Measurements from ENCODE around the gene CEP164.

The CEP164 gene

DNA sequence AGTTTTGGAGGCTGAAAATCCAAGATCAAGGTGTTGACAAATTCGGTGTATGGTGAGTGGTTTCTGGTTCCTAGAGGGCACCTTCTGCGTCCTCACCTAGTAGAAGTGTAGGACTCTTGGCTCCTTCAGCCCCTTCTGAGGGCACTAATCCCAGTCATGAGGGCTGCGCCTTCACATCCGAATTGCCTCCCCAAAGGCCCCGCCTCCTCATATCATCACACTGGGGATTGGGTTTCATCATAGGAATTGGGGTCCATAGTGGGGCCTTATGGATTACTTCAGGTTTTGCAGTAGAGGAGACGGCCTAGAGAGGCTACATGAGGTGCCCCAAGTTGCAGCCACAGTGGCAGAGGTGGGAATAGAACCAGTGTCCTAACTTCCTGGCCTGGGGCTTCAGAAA is 87.1 kb downstream of the CEP164 start:
- Histone ChIP-seq H3K9me3 (ENCODE audit: control insufficient read depth, insufficient read depth, low read length) (no peaks in the 10 kb centered on the region), H3K36me3 (ENCODE audit: control insufficient read depth, low read length) (peaks cover 3% of the 10 kb centered on the region; the same call in 1 of the 2 replicates), H3K27ac (ENCODE audit: low read depth, low read length) (no peak overlapping the region), H3K4me2 (ENCODE audit: low read length) (no peak overlapping the region), H3K4me3 (ENCODE audit: low read length) (no peak overlapping the region), H3F3A (ENCODE audit: control insufficient read depth, insufficient read depth) (no peaks in the 10 kb centered on the region), H3K79me2 (ENCODE audit: control insufficient read depth, low read length) (no peaks in the 10 kb centered on the region), H3K9me2 (replicated peaks; ENCODE audit: control insufficient read depth, low read length) (no peaks in the 10 kb centered on the region), H4K20me1 (ENCODE audit: control insufficient read depth, insufficient read depth, low read depth, low read length) (no peaks in the 10 kb centered on the region), H3K4me1 (ENCODE audit: control insufficient read depth, low read length) (no peaks in the 10 kb centered on the region), H3K27me3 (ENCODE audit: control insufficient read depth, low read length) (peaks cover 16% of the 10 kb centered on the region; the same call in 1 of the 2 replicates)
- TF ChIP-seq EZH2phosphoT487 (IDR thresholded peaks at IDR 0.05; ENCODE audit: borderline replicate concordance, low read length), result no peak
- TF ChIP-seq, protein P1, sequence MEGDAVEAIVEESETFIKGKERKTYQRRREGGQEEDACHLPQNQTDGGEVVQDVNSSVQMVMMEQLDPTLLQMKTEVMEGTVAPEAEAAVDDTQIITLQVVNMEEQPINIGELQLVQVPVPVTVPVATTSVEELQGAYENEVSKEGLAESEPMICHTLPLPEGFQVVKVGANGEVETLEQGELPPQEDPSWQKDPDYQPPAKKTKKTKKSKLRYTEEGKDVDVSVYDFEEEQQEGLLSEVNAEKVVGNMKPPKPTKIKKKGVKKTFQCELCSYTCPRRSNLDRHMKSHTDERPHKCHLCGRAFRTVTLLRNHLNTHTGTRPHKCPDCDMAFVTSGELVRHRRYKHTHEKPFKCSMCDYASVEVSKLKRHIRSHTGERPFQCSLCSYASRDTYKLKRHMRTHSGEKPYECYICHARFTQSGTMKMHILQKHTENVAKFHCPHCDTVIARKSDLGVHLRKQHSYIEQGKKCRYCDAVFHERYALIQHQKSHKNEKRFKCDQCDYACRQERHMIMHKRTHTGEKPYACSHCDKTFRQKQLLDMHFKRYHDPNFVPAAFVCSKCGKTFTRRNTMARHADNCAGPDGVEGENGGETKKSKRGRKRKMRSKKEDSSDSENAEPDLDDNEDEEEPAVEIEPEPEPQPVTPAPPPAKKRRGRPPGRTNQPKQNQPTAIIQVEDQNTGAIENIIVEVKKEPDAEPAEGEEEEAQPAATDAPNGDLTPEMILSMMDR (IDR thresholded peaks at IDR 0.05; ENCODE audit: low read depth, low read length, poor library complexity, severe bottlenecking), result no peak

DNA sequence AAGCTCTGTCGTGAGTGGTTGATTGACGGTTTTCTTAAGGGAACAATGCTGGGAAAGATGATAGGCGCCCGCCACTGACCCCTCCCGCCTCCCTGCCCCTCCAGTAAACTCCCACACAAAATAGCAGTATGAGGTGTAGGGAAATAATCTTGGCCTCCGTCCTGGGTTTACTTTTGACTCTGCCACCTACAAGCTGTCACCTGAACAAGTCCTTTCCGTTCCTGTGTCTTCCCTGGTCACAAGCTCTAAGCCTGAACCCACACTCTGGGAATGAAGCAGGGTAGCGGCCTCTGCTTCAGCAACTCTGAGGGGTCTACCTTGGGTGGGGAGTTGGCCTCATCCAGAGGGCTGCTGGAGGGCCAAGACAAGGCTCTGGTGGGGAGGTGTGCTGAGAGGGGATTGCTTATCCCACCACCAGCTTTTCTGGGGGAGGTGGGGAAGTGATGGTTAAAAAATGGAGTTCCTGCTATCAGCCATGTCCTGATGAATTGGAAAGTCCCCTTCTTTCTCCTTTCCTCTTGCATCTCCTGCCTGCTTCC is 87.8 kb downstream of the CEP164 start:
- no peak overlapping the region for H3K4me2 ChIP-seq (ENCODE audit: low read length)
- H3F3A ChIP-seq (ENCODE audit: control insufficient read depth, insufficient read depth), result no peaks in the 10 kb centered on the region
- H3K9me2 ChIP-seq (replicated peaks; ENCODE audit: control insufficient read depth, low read length), result no peaks in the 10 kb centered on the region
- H3K4me1 ChIP-seq (ENCODE audit: control insufficient read depth, low read length), result no peaks in the 10 kb centered on the region
- TF ChIP-seq, protein P1 (IDR thresholded peaks at IDR 0.05; ENCODE audit: low read depth, low read length, poor library complexity, severe bottlenecking), result no peak
- TF ChIP-seq EZH2phosphoT487 (IDR thresholded peaks at IDR 0.05; ENCODE audit: borderline replicate concordance, low read length), result no peak
- no peaks in the 10 kb centered on the region for H3K79me2 ChIP-seq (ENCODE audit: control insufficient read depth, low read length)
- H3K36me3 ChIP-seq (ENCODE audit: control insufficient read depth, low read length), result no peaks in the 10 kb centered on the region
- H3K27me3 ChIP-seq (ENCODE audit: control insufficient read depth, low read length), result peaks cover 16% of the 10 kb centered on the region; the same call in 1 of the 2 replicates
- no peak overlapping the region for H3K4me3 ChIP-seq (ENCODE audit: low read length)
- H3K9me3 ChIP-seq (ENCODE audit: control insufficient read depth, insufficient read depth, low read length), result no peaks in the 10 kb centered on the region
- H3K27ac ChIP-seq (ENCODE audit: low read depth, low read length), result no peak overlapping the region
- no peaks in the 10 kb centered on the region for H4K20me1 ChIP-seq (ENCODE audit: control insufficient read depth, insufficient read depth, low read depth, low read length)

DNA sequence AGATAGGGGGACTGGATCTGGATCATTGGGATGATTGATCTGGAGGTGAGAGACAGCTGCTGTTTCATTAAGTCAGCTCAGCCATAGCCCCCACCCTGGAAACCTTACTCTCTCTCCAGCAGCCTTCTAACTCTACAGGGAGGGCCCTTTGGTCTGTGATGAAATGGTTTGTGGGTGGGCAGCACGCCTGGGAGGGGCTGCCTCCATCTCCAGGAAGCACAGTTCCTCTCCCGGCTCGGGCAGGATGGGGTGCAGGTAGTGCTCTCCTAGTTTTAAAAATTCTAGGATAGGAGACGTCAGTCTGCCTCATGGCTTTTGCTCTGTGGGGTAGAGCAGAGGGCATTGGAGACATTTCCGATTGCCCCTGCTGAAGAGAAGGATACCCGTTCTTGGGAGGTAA is 89.7 kb downstream of the CEP164 start:
- H3K4me3 ChIP-seq (ENCODE audit: low read length), result no peak overlapping the region
- no peaks in the 10 kb centered on the region for H3K79me2 ChIP-seq (ENCODE audit: control insufficient read depth, low read length)
- no peaks in the 10 kb centered on the region for H3K9me2 ChIP-seq (replicated peaks; ENCODE audit: control insufficient read depth, low read length)
- H3F3A ChIP-seq (ENCODE audit: control insufficient read depth, insufficient read depth), result no peaks in the 10 kb centered on the region
- H4K20me1 ChIP-seq (ENCODE audit: control insufficient read depth, insufficient read depth, low read depth, low read length), result no peaks in the 10 kb centered on the region
- no peak overlapping the region for H3K4me2 ChIP-seq (ENCODE audit: low read length)
- H3K9me3 ChIP-seq (ENCODE audit: control insufficient read depth, insufficient read depth, low read length), result no peaks in the 10 kb centered on the region
- no peaks in the 10 kb centered on the region for H3K4me1 ChIP-seq (ENCODE audit: control insufficient read depth, low read length)
- peaks cover 18% of the 10 kb centered on the region; the same call in 1 of the 2 replicates for H3K27me3 ChIP-seq (ENCODE audit: control insufficient read depth, low read length)
- TF ChIP-seq EZH2phosphoT487 (IDR thresholded peaks at IDR 0.05; ENCODE audit: borderline replicate concordance, low read length), result no peak
- TF ChIP-seq, protein P1 (IDR thresholded peaks at IDR 0.05; ENCODE audit: low read depth, low read length, poor library complexity, severe bottlenecking), result no peak
- H3K27ac ChIP-seq (ENCODE audit: low read depth, low read length), result no peak overlapping the region
- H3K36me3 ChIP-seq (ENCODE audit: control insufficient read depth, low read length), result no peaks in the 10 kb centered on the region
